Mucosa of descending colon (tissue), 3 donors: Measurements from ENCODE around the gene RPL26. TPM values are rescaled to one million over a fixed set of nuclear protein-coding genes. Genes with fewer than 3 reads are reported as not detected.

Source experiments
- ATAC-seq: fragments of 200-7000 bp; cut with Tn5 transposase; one replicate; pipeline ENCODE4 v1.9.1; 2020; ENCODE audit warnings: mild to moderate bottlenecking, moderate library complexity
- DNase-seq, 3 donors: peaks; one replicate each; pipeline ENCODE4 v3.0.0-alpha.2; 2020
- H3K36me3 ChIP-seq: fragments of 200-600 bp; one replicate; pipeline ENCODE4 v1.8.0; 2021; ENCODE audit warnings: low read depth, mild to moderate bottlenecking
- H3K4me1 ChIP-seq: fragments of 200-600 bp; one replicate; pipeline ENCODE4 v1.8.0; 2021; ENCODE audit warnings: low read depth, mild to moderate bottlenecking
- H3K4me3 ChIP-seq: fragments of 200-600 bp; one replicate; pipeline ENCODE4 v1.8.0; 2021; ENCODE audit warnings: mild to moderate bottlenecking
- H3K9me3 ChIP-seq: fragments of 200-600 bp; one replicate; pipeline ENCODE4 v1.8.0; 2021; ENCODE audit warnings: mild to moderate bottlenecking
- CTCF ChIP-seq: fragments of 200-600 bp; IDR thresholded peaks from one replicate; pipeline ENCODE4 v1.8.0; 2022; ENCODE audit warnings: antibody characterized with exemption, mild to moderate bottlenecking
- intact Hi-C, 2 donors: fragments of 100-400 bp; cut with DNase I in 1 of 2; cut with micrococcal nuclease in 1 of 2; formaldehyde crosslinking; loops; one replicate each; pipeline versions ENCODE4 v1.11.0 to v1.11.1; 2022; cut with DNase I, micrococcal nuclease
- total RNA-seq, 3 donors: library from RNA; stranded (reverse); fragmentation: NEBNext Ultra II Directional in 2 of 3; extraction: Animal tissue kit (Norgen Biotek cat#: 25700) in 2 of 3; gene quantifications; one replicate each; pipeline versions ENCODE4 v1.2.1 to v1.2.4, GENCODE V29; 2021 to 2023
- donor health status: DM: no; HTN: no; CAD: no; lungs with moderate emphysema.
- donor health status: DM: no; HTN: no; CAD: no.
- donor health status: DM: no; HTN: yes; CAD: no.

Gene RPL26
- total RNA-seq, 3 donors from 2014 or later = 1,217 to 1,361 (median 1,229) TPM

- intact Hi-C loops = loop anchor here in 1 of 2 donors (10.0 kb wide), 1 partner anchor 331 kb away; the partner anchor contains the start of gene CCDC42
- H3K9me3 ChIP-seq = no peaks in the 10 kb centered on the region
- H3K36me3 ChIP-seq = no peaks in the 10 kb centered on the region
- ATAC-seq (no peak), DNase-seq (no peak)
- no peak overlapping the region for H3K4me3 ChIP-seq
- no peak for TF ChIP-seq CTCF
- no peaks in the 10 kb centered on the region for H3K4me1 ChIP-seq
Measured at GRCh38 chr17:8413328-8413727, 30.3 kb upstream of the RPL26 start.

- Histone ChIP-seq H3K9me3 (no peaks in the 10 kb centered on the region), H3K4me1 (no peaks in the 10 kb centered on the region), H3K4me3 (no peak overlapping the region), H3K36me3 (no peaks in the 10 kb centered on the region)
- TF ChIP-seq CTCF = no peak
- ATAC-seq (peak; percentile 22), DNase-seq (no peak)
- intact Hi-C loops = loop anchor here in 1 of 2 donors (10.0 kb wide), 1 partner anchor 333 kb away; the partner anchor contains the start of gene CCDC42
Measured at GRCh38 chr17:8412089-8412488, 29.1 kb upstream of the RPL26 start.

DNA sequence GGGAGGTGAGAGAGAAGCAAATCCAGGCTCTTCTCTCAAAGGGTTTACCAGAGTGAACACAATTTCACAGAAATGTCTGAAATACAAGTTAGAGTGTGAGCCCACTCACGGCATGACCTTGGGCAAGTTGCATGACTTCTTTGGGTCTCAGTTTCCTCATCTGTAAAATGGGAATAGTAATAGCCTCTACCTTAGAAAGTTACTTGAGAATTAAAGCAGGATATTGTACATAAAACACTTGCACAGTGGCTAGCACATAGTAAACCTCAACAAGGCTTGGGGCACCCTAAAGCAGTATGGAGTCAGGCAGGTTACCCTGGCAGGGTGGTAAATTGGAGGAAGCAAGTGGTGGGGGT lies 27.9 kb upstream of the RPL26 start:
- no peaks in the 10 kb centered on the region for H3K4me1 ChIP-seq
- H3K4me3 ChIP-seq = no peak overlapping the region
- H3K9me3 ChIP-seq = no peaks in the 10 kb centered on the region
- intact Hi-C loops = loop anchor here in 1 of 2 donors (10.0 kb wide), 1 partner anchor 334 kb away; the partner anchor contains the start of gene CCDC42
- DNase-seq (no peak), ATAC-seq (no peak)
- no peaks in the 10 kb centered on the region for H3K36me3 ChIP-seq
- TF ChIP-seq CTCF = no peak

DNA sequence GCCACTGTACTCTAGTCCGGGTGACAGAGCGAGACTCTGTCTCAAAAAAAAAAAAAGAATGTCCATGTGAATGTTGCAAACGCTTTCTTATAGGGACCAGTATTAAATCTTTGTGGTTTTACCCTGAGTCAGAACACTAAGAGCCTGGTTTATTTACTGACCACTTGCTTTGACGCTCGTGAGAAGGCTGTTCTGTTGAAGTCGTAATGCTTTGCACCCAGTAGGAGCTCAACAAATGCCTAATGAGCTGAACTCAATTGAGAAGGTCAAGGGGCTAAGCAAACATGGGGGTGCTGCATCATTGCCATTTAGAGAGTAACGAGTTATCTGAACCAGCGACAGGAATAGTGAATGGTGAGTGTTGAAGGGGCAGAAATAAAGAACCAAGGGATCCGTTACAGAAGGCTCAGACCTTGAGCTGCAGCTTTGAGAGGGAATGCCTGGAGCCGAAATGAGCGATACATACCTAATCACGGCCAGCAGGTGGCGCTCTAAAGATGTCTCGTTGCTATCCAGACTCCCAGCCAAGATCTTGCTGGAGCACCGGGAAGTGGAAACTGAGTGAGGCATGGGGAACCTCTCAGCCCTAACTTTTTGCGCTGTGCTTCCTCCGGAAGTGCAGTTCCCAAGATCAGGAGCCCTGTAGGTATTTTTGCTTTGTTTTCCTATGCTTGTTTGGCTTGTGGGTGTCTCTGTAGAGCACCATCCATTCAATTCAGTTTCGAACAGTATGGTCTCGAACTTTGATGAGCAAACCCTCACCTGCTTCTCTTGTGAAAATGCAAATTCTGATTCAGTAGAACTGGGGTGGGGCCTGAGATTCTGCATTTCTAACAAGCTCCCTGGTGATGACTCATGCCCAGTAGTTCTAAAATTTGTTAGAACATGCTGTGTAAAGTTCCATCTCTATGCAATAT lies 27.2 kb upstream of the RPL26 start:
- Histone ChIP-seq H3K36me3 (no peaks in the 10 kb centered on the region), H3K4me1 (no peaks in the 10 kb centered on the region), H3K4me3 (no peak overlapping the region), H3K9me3 (no peaks in the 10 kb centered on the region)
- peak; percentile 89 for ATAC-seq
- intact Hi-C loops = loop anchor here in 1 of 2 donors (10.0 kb wide), 1 partner anchor 335 kb away; the partner anchor contains the start of gene CCDC42
- peak; percentile 81 to 93 (median 90) for DNase-seq
- TF ChIP-seq CTCF = peak; percentile 65

DNA sequence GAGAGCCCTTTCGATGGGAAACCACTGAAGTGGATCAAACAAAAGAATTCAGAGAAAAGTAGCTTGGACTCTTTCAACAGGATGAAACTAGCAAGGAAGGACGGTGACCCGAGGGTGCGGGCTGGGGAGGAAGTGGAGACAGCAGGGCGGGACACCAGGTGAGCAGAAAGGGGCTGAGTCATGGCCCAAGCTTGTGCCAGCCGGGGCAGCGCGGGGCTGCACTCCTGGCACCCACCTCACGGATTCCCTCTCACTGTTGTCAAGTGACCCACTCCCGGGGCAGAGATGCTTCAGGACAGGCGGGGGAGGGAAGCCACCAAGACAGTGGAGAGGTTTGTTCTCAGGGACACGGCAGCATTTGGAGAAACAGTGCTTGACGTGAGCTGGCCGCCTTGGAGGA lies 25.4 kb upstream of the RPL26 start:
- ATAC-seq (peak; percentile 83), DNase-seq (peak; percentile 42 to 71 (median 65))
- Histone ChIP-seq H3K4me1 (no peaks in the 10 kb centered on the region), H3K9me3 (no peaks in the 10 kb centered on the region), H3K4me3 (no peak overlapping the region), H3K36me3 (no peaks in the 10 kb centered on the region)
- intact Hi-C loops = no loop called here
- TF ChIP-seq CTCF = no peak
